K562 (cell line): Measurements from ENCODE around the gene ABHD16B. TPM values are rescaled to one million over a fixed set of nuclear protein-coding genes. Genes with fewer than 3 reads are reported as not detected.

Experiments used
- ATAC-seq: fragments of 200-7000 bp; cut with Tn5 transposase; 3 replicates; pipeline ENCODE4 v1.9.1; 2020; ENCODE audit warnings: moderate library complexity
- BruUV-seq: library from RNA; stranded (reverse); fragments of 400-500 nt; replicated peaks from 2 replicates; lab custom pipeline; 2021; lab: Mats Ljungman, UMichigan
- CTCF ChIA-PET: fragments of 300-600 bp; formaldehyde crosslinking; extraction: SDS; loops from one replicate; lab custom pipeline; 2021; ENCODE audit warnings: low intra/inter-chr PET ratio; lab: Yijun Ruan, JAX
- POLR2A ChIA-PET: fragments of 300-600, 350-650 bp; sonication (Branson Sonifier 250); formaldehyde crosslinking; extraction: SDS; loops from one replicate; lab custom pipeline; 2021; ENCODE audit warnings: antibody characterized with exemption, inconsistent platforms; lab: Yijun Ruan, JAX
- DNase-seq, 4 experiments: peaks; one replicate each; pipeline versions ENCODE4 v3.0.0 to v3.0.0-alpha.2; 2011 to 2018; ENCODE audit warnings: low spot score in 3 of 4, mixed read lengths in 3 of 4; ENCODE audit errors: extremely low read depth in 1 of 4
- FAIRE-seq: peaks from 2 replicates; lab custom pipeline; 2011; peaks lifted over from hg19 to GRCh38; lab: Jason Lieb, UNC
- H2AFZ ChIP-seq: 2 replicates; pipeline ENCODE4 v1.6.0; 2011; ENCODE audit warnings: low read depth, low read length, control low read depth, inconsistent platforms
- H3K27ac ChIP-seq: fragments of 200-600 bp; 3 replicates; pipeline ENCODE4 v1.8.0; 2011; ENCODE audit warnings: low read depth, mild to moderate bottlenecking, control low read depth, inconsistent platforms, low read length, moderate library complexity, mixed read lengths; ENCODE audit errors: extremely low read depth
- H3K27me3 ChIP-seq, 2 experiments: fragments of 300-600 bp in 1 of 2; 2 replicates in 1 of 2; 3 replicates in 1 of 2; pipeline versions ENCODE4 v1.6.0 to v1.8.0; 2011; ENCODE audit warnings: inconsistent platforms in 2 of 2, low read length in 2 of 2, mild to moderate bottlenecking in 1 of 2, mixed read lengths in 1 of 2, moderate library complexity in 1 of 2; ENCODE audit not compliant: control insufficient read depth in 2 of 2, insufficient read depth in 2 of 2
- H3K36me3 ChIP-seq: fragments of 300-600 bp; 3 replicates; pipeline ENCODE4 v1.8.0; 2011; ENCODE audit warnings: mild to moderate bottlenecking, low read length, inconsistent platforms; ENCODE audit not compliant: control insufficient read depth, insufficient read depth
- H3K4me1 ChIP-seq, 2 experiments: fragments of 200-600 bp in 1 of 2; replicated peaks in 1 of 2; 2 replicates in 1 of 2; 3 replicates in 1 of 2; pipeline versions ENCODE4 v1.5.1 to v1.8.0; 2011; ENCODE audit warnings: inconsistent platforms in 2 of 2, low read length in 2 of 2, mild to moderate bottlenecking in 1 of 2, mixed read lengths in 1 of 2, moderate library complexity in 1 of 2; ENCODE audit not compliant: control insufficient read depth in 2 of 2, insufficient read depth in 2 of 2
- H3K4me2 ChIP-seq: 2 replicates; pipeline ENCODE4 v1.6.1; 2011; ENCODE audit warnings: low read length, control low read depth, inconsistent platforms, mixed read lengths; ENCODE audit not compliant: insufficient read depth
- H3K4me3 ChIP-seq: fragments of 200-600 bp; sonication (generic), shearing (Covaris generic); 2 replicates; pipeline ENCODE4 v1.5.1; 2016; ENCODE audit warnings: control low read depth, inconsistent platforms
- H3K79me2 ChIP-seq: fragments of 200-600 bp; 3 replicates; pipeline ENCODE4 v1.8.0; 2011; ENCODE audit warnings: low read length, inconsistent platforms; ENCODE audit not compliant: control insufficient read depth, insufficient read depth
- H3K9ac ChIP-seq, 2 experiments: 2 replicates each; pipeline versions ENCODE4 v1.6.0 to v1.6.1; 2011; ENCODE audit warnings: low read depth in 2 of 2, low read length in 2 of 2, control low read depth in 1 of 2, inconsistent platforms in 1 of 2, mild to moderate bottlenecking in 1 of 2, mixed read lengths in 1 of 2; ENCODE audit not compliant: insufficient read depth in 1 of 2
- H3K9me1 ChIP-seq: one replicate; pipeline ENCODE4 v1.6.0; 2011; ENCODE audit warnings: inconsistent platforms, mild to moderate bottlenecking, low read length, moderate library complexity; ENCODE audit not compliant: control insufficient read depth, insufficient read depth
- H3K9me3 ChIP-seq: replicated peaks from 2 replicates; pipeline ENCODE4 v1.5.1; 2011; ENCODE audit warnings: low read depth, low read length, inconsistent platforms; ENCODE audit not compliant: control insufficient read depth, insufficient read depth
- H4K20me1 ChIP-seq: replicated peaks from 2 replicates; pipeline ENCODE4 v1.6.1; 2011; ENCODE audit warnings: low read length, inconsistent platforms, mixed read lengths; ENCODE audit not compliant: control insufficient read depth, insufficient read depth
- HMGN3 ChIP-seq: IDR thresholded peaks from 2 replicates; pipeline ENCODE4 v1.6.1; 2011; ENCODE audit warnings: borderline replicate concordance, low read depth, mild to moderate bottlenecking, mixed read lengths, low read length; ENCODE audit not compliant: insufficient read length; ENCODE audit errors: extremely low read depth
- POLR2G ChIP-seq: fragments of 200-400 bp; formaldehyde crosslinking; IDR thresholded peaks from 2 replicates; pipeline ENCODE4 v1.6.1; 2017; ENCODE audit warnings: low read depth, mild to moderate bottlenecking, antibody characterized with exemption, low read length, moderate library complexity
- RBM22 ChIP-seq: fragments of 200-400 bp; formaldehyde crosslinking; IDR thresholded peaks from 2 replicates; pipeline ENCODE4 v1.6.1; 2018; ENCODE audit warnings: low read length, low read depth; ENCODE audit not compliant: poor library complexity, severe bottlenecking
- ZNF57 ChIP-seq: fragments of 450-650 bp; formaldehyde crosslinking; IDR thresholded peaks from 2 replicates; pipeline ENCODE4 v1.4.0; 2020; ENCODE audit warnings: mild to moderate bottlenecking, moderate library complexity
- WGBS: fragments of 100-300 bp; shearing (Covaris generic); methylation state at CpG from one replicate; pipeline ENCODE4 v1.1.6; 2016; ENCODE audit warnings: low coverage, mixed read lengths; ENCODE audit not compliant: insufficient coverage; ENCODE audit errors: missing lambda C conversion rate; 5-methylcytosine and 5-hydroxymethylcytosine counted together
- in situ Hi-C: fragments of 300-500 bp; cut with MboI; formaldehyde crosslinking; loops from 4 replicates; pipeline ENCODE4 v1.15.0; 2018; ENCODE audit warnings: inconsistent platforms, mixed read lengths
- intact Hi-C: fragments of 100-400 bp; cut with micrococcal nuclease; formaldehyde crosslinking; loops from 2 replicates; pipeline ENCODE4 v1.14.2; 2022
- polyA plus RNA-seq, 8 experiments: library from polyadenylated mRNA; depleted of rRNA in 4 of 8; stranded (reverse) in 5 of 8; unstranded in 3 of 8; fragments of >200 nt; fragmentation: Nextera tagmentation in 2 of 8; fragmentation: Illumina TruSeq in 1 of 8; extraction: Ambion mirVana in 2 of 8; extraction: Trizol in 1 of 8; gene quantifications; 2 replicates each; pipeline versions ENCODE4 v1.2.1 to v1.2.3, GENCODE V29; 2011 to 2014; ENCODE audit warnings: inconsistent platforms in 1 of 8, missing spikeins in 1 of 8
- total RNA-seq, 7 experiments: library from RNA; depleted of rRNA in 6 of 7; stranded (reverse); fragments of >200 nt in 6 of 7; fragmentation: Illumina TruSeq in 2 of 7; extraction: Trizol in 2 of 7; gene quantifications; 2 replicates each; pipeline versions ENCODE4 v1.2.1 to v1.2.3, GENCODE V29; 2011 to 2021; ENCODE audit warnings: low replicate concordance in 1 of 7

ABHD16B gene
- total and polyA plus RNA-seq, 9 of the 15 experiments (the other 6 are each of a cell fraction or from before 2014, with no cell fraction given) = not detected

DNA sequence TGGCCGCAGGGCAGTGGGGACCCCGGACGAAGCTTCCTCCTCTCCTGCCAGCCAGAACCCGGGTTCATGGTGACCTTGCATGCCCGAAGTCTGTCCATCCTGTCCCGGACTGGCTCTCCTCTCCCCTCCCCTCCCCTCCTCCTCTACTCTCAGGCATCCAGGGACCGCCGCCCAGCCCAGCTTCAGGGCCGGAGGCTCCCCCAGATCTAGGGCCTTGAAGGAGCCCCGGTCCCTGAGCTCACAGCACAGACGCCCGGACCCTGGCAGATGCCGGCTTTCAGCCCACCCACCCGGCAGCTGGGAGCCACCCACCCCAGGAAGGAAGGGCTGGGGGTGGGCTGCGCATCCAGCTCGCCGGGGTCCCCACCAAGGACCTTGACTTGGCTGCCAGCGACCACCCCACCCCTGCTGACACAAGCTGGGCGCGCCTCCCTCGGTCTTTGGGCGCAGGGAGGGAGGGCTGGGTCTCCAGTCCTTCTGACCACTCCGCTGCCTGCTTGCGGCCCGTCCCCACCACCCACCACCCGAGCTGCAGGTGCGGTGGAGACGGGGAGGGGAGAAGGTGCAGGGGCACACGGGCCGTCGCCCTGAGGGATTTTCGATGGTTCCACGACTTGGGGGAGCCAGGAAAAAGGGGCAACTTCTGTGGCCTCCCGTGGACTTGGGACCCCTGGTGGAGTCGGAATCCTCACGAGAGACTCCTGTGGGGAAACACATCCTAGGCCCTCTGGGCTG, 5.8 kb upstream of the ABHD16B start:
- no peak overlapping the region for H2AFZ ChIP-seq
- FAIRE-seq (no peak), ATAC-seq (no peak), DNase-seq (no peak)
- intact Hi-C loops = no loop called here
- H3K79me2 ChIP-seq = no peaks in the 10 kb centered on the region
- ChIA-PET CTCF (no interaction called here), POLR2A (interaction anchor here (0.5 to 2.3 kb wide), 3 partner anchors 9 to 339 kb away, joined by 3 to 13 read pairs (median 4); partner anchors contain the start of gene TPD52L2)
- WGBS = 48% methylated on average over 10 of the region's 36 CpGs
- H3K4me3 ChIP-seq = no peak overlapping the region
- H3K9me3 ChIP-seq = no peaks in the 10 kb centered on the region
- H3K4me1 ChIP-seq = peaks cover 20 to 62% of the 10 kb centered on the region in 2 experiments
- no peaks in the 10 kb centered on the region for H3K27me3 ChIP-seq
- no peak overlapping the region for H3K27ac ChIP-seq
- no peak overlapping the region for H3K4me2 ChIP-seq
- no TSS peak for BruUV-seq
- TF ChIP-seq ZNF57 (CRISPR knock-in tag) (no peak), HMGN3 (peak; percentile 28), POLR2G (peak; percentile 63), RBM22 (peak; percentile 6)
- H3K9me1 ChIP-seq = no peaks in the 10 kb centered on the region
- H3K9ac ChIP-seq = peak overlapping the region in 1 of 2 experiments; percentile 64; a peak in 2 of 4 replicates
- no peaks in the 10 kb centered on the region for H4K20me1 ChIP-seq
- H3K36me3 ChIP-seq = no peaks in the 10 kb centered on the region
- in situ Hi-C loops = no loop called here
